GM12878 (cell line): ENCODE data around the gene TBATA.

Source experiments
- ATF2 ChIP-seq: IDR thresholded peaks from 2 replicates; pipeline ENCODE4 v1.6.1; 2012; ENCODE audit warnings: low read length, inconsistent platforms
- ATF7 ChIP-seq: fragments of 450-650 bp; IDR thresholded peaks from 2 replicates; pipeline ENCODE4 v1.6.1; 2016; ENCODE audit warnings: low read depth, mild to moderate bottlenecking
- BCL11A ChIP-seq: IDR thresholded peaks from 2 replicates; pipeline ENCODE4 v1.6.1; 2011; ENCODE audit warnings: low read depth, low read length
- BMI1 ChIP-seq: fragments of 450-650 bp; IDR thresholded peaks from 2 replicates; pipeline ENCODE4 v1.6.1; 2016; ENCODE audit warnings: mild to moderate bottlenecking, moderate library complexity, borderline replicate concordance
- EP300 ChIP-seq, 2 experiments: fragments of 150-350 bp in 1 of 2; IDR thresholded peaks; 2 replicates each; pipeline ENCODE4 v1.6.1; 2011 to 2012; ENCODE audit warnings: low read depth in 2 of 2, low read length in 2 of 2, borderline replicate concordance in 1 of 2, improper control_type of control experiment in 1 of 2, inconsistent platforms in 1 of 2; ENCODE audit not compliant: control insufficient read depth in 1 of 2
- FOXM1 ChIP-seq: IDR thresholded peaks from 2 replicates; pipeline ENCODE4 v1.6.1; 2012; ENCODE audit warnings: low read depth, mild to moderate bottlenecking, inconsistent platforms, low read length, moderate library complexity
- KDM1A ChIP-seq: fragments of 200-600 bp; sonication (generic); IDR thresholded peaks from 2 replicates; pipeline ENCODE4 v1.6.1; 2016; ENCODE audit warnings: borderline replicate concordance
- NFIC ChIP-seq: IDR thresholded peaks from 2 replicates; pipeline ENCODE4 v1.6.1; 2012; ENCODE audit warnings: low read depth, mild to moderate bottlenecking, inconsistent platforms, low read length, moderate library complexity
- POLR2A ChIP-seq: IDR thresholded peaks from 2 replicates; pipeline ENCODE4 v1.6.1; 2011; ENCODE audit warnings: low read depth, mild to moderate bottlenecking, low read length
- YY1 ChIP-seq: IDR thresholded peaks from 2 replicates; pipeline ENCODE4 v1.6.1; 2011; ENCODE audit warnings: low read depth, mild to moderate bottlenecking, low read length
- TF ChIP-seq, protein P1 (sequence below), 3 experiments: IDR thresholded peaks in 2 of 3; conservative IDR thresholded peaks in 1 of 3; 2 replicates each; pipeline ENCODE4 v1.5.1; 2011; ENCODE audit warnings: low read depth in 3 of 3, low read length in 3 of 3, mild to moderate bottlenecking in 3 of 3, control low read depth in 2 of 3, moderate library complexity in 2 of 3, inconsistent platforms in 1 of 3, mixed read lengths in 1 of 3; ENCODE audit not compliant: control insufficient read depth in 2 of 3, insufficient read depth in 1 of 3; ENCODE audit errors: extremely low read depth in 1 of 3
- TF ChIP-seq, protein P2 (sequence below): IDR thresholded peaks from 2 replicates; pipeline ENCODE4 v1.6.1; 2011; ENCODE audit warnings: low read depth, mild to moderate bottlenecking, low read length, moderate library complexity, borderline replicate concordance; ENCODE audit errors: extremely low read depth

DNA sequence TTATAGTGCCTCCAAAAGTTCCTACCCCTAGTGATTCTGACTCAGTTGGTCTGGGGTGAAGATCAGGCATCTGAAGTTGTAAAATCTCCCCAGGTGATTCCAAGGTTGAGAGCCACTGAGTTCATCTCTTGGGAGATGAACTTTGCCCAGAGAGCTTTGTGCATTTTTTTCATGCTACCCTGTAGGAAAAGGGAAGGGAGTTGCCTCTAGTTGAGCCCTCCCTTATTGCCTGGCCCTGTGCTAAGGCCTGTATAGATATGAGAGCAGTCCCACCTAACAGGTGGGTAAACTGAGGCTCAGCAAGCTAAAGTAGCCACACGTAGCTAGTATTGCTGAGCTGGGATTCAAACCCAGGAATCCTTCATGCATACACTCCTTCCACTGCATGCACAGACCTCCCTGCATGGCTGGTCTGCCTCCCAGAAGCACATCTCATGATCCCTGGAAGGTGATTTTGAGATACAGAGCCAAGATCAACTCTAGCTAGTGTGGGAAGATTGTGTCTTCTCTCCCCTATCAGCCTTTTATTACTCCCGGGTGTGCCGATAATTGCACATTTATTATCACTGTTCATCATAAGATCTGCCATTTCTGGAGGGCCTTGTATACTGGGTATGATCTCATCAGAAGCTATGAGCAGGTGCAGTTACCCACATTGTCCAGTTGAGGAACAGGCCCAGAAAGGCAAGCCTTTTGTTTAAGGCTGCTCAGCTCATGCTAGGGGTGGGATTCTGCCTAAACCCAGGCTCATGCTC is 47.0 kb downstream of the TBATA start:
- TF ChIP-seq, protein P1, sequence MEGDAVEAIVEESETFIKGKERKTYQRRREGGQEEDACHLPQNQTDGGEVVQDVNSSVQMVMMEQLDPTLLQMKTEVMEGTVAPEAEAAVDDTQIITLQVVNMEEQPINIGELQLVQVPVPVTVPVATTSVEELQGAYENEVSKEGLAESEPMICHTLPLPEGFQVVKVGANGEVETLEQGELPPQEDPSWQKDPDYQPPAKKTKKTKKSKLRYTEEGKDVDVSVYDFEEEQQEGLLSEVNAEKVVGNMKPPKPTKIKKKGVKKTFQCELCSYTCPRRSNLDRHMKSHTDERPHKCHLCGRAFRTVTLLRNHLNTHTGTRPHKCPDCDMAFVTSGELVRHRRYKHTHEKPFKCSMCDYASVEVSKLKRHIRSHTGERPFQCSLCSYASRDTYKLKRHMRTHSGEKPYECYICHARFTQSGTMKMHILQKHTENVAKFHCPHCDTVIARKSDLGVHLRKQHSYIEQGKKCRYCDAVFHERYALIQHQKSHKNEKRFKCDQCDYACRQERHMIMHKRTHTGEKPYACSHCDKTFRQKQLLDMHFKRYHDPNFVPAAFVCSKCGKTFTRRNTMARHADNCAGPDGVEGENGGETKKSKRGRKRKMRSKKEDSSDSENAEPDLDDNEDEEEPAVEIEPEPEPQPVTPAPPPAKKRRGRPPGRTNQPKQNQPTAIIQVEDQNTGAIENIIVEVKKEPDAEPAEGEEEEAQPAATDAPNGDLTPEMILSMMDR (IDR thresholded peaks at IDR 0.05 in 2 of 3, conservative IDR thresholded peaks at IDR 0.05 in 1 of 3; ENCODE audit: control insufficient read depth in 2 of 3, extremely low read depth in 1 of 3, insufficient read depth in 1 of 3, low read depth in 3 of 3, low read length in 3 of 3): no peak
- TF ChIP-seq BMI1 (no peak), BCL11A (no peak), FOXM1 (no peak), YY1 (no peak), POLR2A (no peak), EP300 (IDR thresholded peaks at IDR 0.05; ENCODE audit: borderline replicate concordance in 1 of 2, control insufficient read depth in 1 of 2, low read depth in 2 of 2, low read length in 2 of 2) (no peak), ATF7 (no peak), ATF2 (no peak), KDM1A (no peak), NFIC (no peak)
- TF ChIP-seq, protein P2, sequence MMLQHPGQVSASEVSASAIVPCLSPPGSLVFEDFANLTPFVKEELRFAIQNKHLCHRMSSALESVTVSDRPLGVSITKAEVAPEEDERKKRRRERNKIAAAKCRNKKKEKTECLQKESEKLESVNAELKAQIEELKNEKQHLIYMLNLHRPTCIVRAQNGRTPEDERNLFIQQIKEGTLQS: no peak
